ENCODE results near the gene FAM24B. TPM values are rescaled to one million over a fixed set of nuclear protein-coding genes. Genes with fewer than 3 reads are reported as not detected.
"Not testable (repeated sequence)": the region's sequence is repeated elsewhere in the genome, so short reads cannot be mapped to it uniquely, and the experiment has no call there.

FAM24B gene
- total and polyA plus RNA-seq, 4 donors: 0.21 to 2.0 (median 0.84) TPM; not detected in 1

GRCh38 chr10:122915700-122916099 is 36.3 kb upstream of the FAM24B start:
- TF ChIP-seq CTCF (IDR thresholded peaks at IDR 0.05; ENCODE audit: low read depth, low read length, missing input control): no peak
- TF ChIP-seq FOXA1 (IDR thresholded peaks at IDR 0.05): no peak
- no peak for TF ChIP-seq MAX (IDR thresholded peaks at IDR 0.05)
- no peak for TF ChIP-seq RAD21 (IDR thresholded peaks at IDR 0.05)
- no peak for TF ChIP-seq JUND (IDR thresholded peaks at IDR 0.05)
- Histone ChIP-seq H3K27me3 (ENCODE audit: control insufficient read depth in 4 of 4, insufficient read depth in 4 of 4, low read length in 3 of 4) (no peaks in the 10 kb centered on the region), H3K27ac (ENCODE audit: low read depth in 1 of 2, low read length in 2 of 2) (no peak overlapping the region), H3K36me3 (ENCODE audit: control insufficient read depth in 4 of 4, insufficient read depth in 3 of 4, low read depth in 1 of 4, low read length in 3 of 4) (no peaks in the 10 kb centered on the region), H3K4me3 (ENCODE audit: low read depth in 1 of 3, low read length in 3 of 3) (no peak overlapping the region), H3K4me1 (ENCODE audit: control insufficient read depth in 4 of 4, insufficient read depth in 4 of 4, low read length in 3 of 4) (no peaks in the 10 kb centered on the region), H3K9me3 (ENCODE audit: control insufficient read depth in 4 of 4, low read length in 3 of 4) (peaks cover 0 to 6% (median 0%) of the 10 kb centered on the region in 4 donors), H3K9ac (ENCODE audit: low read depth in 1 of 2, low read length in 2 of 2) (no peak overlapping the region)
- WGBS: 78% methylated on average over 2 of the region's 2 CpGs
- no peak for DNase-seq (ENCODE audit: low spot score)

GRCh38 chr10:122911889-122912484 is 32.6 kb upstream of the FAM24B start:
- 24% methylated on average over 5 of the region's 5 CpGs for WGBS
- peak; percentile 62 for DNase-seq (ENCODE audit: low spot score)

GRCh38 chr10:122910310-122910709 is 30.9 kb upstream of the FAM24B start, which contains the start of gene FAM24A:
Gene FAM24A, plus strand, starts transcription at chr10:122910610. Its CDS starts 1,025 bp downstream, at chr10:122911635.
- no peak within 1 kb of the TSS for H3K9ac ChIP-seq (ENCODE audit: low read depth in 1 of 2, low read length in 2 of 2)
- no peak for DNase-seq (ENCODE audit: low spot score)
- no peak within 1 kb of the TSS for H3K27ac ChIP-seq (ENCODE audit: low read depth in 1 of 2, low read length in 2 of 2)
- no peaks in the 10 kb centered on the region for H3K4me1 ChIP-seq (ENCODE audit: control insufficient read depth in 4 of 4, insufficient read depth in 4 of 4, low read length in 3 of 4)
- no peaks in the 10 kb centered on the region for H3K36me3 ChIP-seq (ENCODE audit: control insufficient read depth in 4 of 4, insufficient read depth in 3 of 4, low read depth in 1 of 4, low read length in 3 of 4)
- no peaks in the 10 kb centered on the region for H3K27me3 ChIP-seq (ENCODE audit: control insufficient read depth in 4 of 4, insufficient read depth in 4 of 4, low read length in 3 of 4)
- no peak for TF ChIP-seq TAF1 (conservative IDR thresholded peaks at IDR 0.05)
- no peak for TF ChIP-seq REST (IDR thresholded peaks at IDR 0.05)
- TF ChIP-seq NR2F2 (IDR thresholded peaks at IDR 0.05): no peak
- no peak for TF ChIP-seq CTCF (IDR thresholded peaks at IDR 0.05; ENCODE audit: low read depth, low read length, missing input control)
- TF ChIP-seq FOXA1 (IDR thresholded peaks at IDR 0.05): no peak
- no peak for TF ChIP-seq EGR1 (IDR thresholded peaks at IDR 0.05; ENCODE audit: low read depth in 2 of 2)
- WGBS: 66% methylated on average over 1 of the region's 1 CpG
- H3K9me3 ChIP-seq (ENCODE audit: control insufficient read depth in 4 of 4, low read length in 3 of 4): no peaks in the 10 kb centered on the region
- no peak within 1 kb of the TSS for H3K4me3 ChIP-seq (ENCODE audit: low read depth in 1 of 3, low read length in 3 of 3)

More at GRCh38 chr10:122911889-122912484, 32.6 kb upstream of the FAM24B start:
- Histone ChIP-seq H3K27ac (ENCODE audit: low read depth in 1 of 2, low read length in 2 of 2) (no peak overlapping the region), H3K9ac (ENCODE audit: low read depth in 1 of 2, low read length in 2 of 2) (no peak overlapping the region), H3K27me3 (ENCODE audit: control insufficient read depth in 4 of 4, insufficient read depth in 4 of 4, low read length in 3 of 4) (no peaks in the 10 kb centered on the region), H3K9me3 (ENCODE audit: control insufficient read depth in 4 of 4, low read length in 3 of 4) (peaks cover 0 to 2% (median 0%) of the 10 kb centered on the region in 4 donors), H3K36me3 (ENCODE audit: control insufficient read depth in 4 of 4, insufficient read depth in 3 of 4, low read depth in 1 of 4, low read length in 3 of 4) (no peaks in the 10 kb centered on the region), H3K4me1 (ENCODE audit: control insufficient read depth in 4 of 4, insufficient read depth in 4 of 4, low read length in 3 of 4) (no peaks in the 10 kb centered on the region), H3K4me3 (ENCODE audit: low read depth in 1 of 3, low read length in 3 of 3) (no peak overlapping the region)
- no peak for TF ChIP-seq HNF4A (conservative IDR thresholded peaks at IDR 0.05)
- peak; percentile 100 for TF ChIP-seq REST (IDR thresholded peaks at IDR 0.05)

GRCh38 chr10:122903861-122904260 is 24.5 kb upstream of the FAM24B start:
- not testable (repeated sequence) for H3K36me3 ChIP-seq (ENCODE audit: control insufficient read depth in 4 of 4, insufficient read depth in 3 of 4, low read depth in 1 of 4, low read length in 3 of 4); H3K9me3 ChIP-seq (ENCODE audit: control insufficient read depth in 4 of 4, low read length in 3 of 4); H3K9ac ChIP-seq (ENCODE audit: low read depth in 1 of 2, low read length in 2 of 2); H3K27ac ChIP-seq (ENCODE audit: low read depth in 1 of 2, low read length in 2 of 2); H3K4me1 ChIP-seq (ENCODE audit: control insufficient read depth in 4 of 4, insufficient read depth in 4 of 4, low read length in 3 of 4); H3K4me3 ChIP-seq (ENCODE audit: low read depth in 1 of 3, low read length in 3 of 3); H3K27me3 ChIP-seq (ENCODE audit: control insufficient read depth in 4 of 4, insufficient read depth in 4 of 4, low read length in 3 of 4); DNase-seq (ENCODE audit: low spot score)
- WGBS: 70% methylated on average over 4 of the region's 4 CpGs

All from liver (tissue), 9 donors.